ENCODE results near the gene SLC19A1. TPM values are rescaled to one million over a fixed set of nuclear protein-coding genes. Genes with fewer than 3 reads are reported as not detected.

SLC19A1 gene
- 100 to 1,000 TPM in 1 of 2 donors, 10 to 100 TPM in 1; 23.3 to 110 TPM for total RNA-seq

DNA sequence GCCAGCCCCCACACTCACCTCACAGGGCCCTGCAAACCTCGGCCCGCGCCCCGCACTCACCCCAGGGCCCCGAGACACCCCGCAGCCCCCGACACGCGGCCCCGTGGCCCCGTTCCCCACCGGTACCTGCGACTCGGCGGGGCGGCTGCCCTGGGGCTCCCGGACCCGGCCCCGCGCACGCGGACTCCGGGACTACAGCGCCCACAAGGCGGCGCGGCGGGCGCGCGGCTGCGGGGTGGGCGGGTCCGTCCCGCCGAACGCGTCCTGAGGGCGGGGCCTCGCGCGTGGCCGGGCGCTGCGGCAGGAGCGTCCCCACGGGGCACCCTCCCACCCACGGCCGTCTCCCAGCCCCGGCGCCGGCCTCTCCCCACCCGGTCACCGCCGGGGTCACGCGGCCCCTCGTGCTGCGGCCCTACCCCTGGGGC lies at the start of gene SLC19A1:
SLC19A1 (minus strand) TSS at position 199 of the 425 bp plus-strand sequence. CDS start 4,481 bp downstream, outside the sequence.
- peak within 1 kb of the TSS; percentile 84 for H3K4me3 Mint-ChIP-seq
- H3K36me3 Mint-ChIP-seq = no peaks in the 10 kb centered on the region
- peaks cover 0 to 11% of the 10 kb centered on the region in 2 donors for H3K4me1 Mint-ChIP-seq (ENCODE audit: low read depth in 2 of 2)
- ATAC-seq (peak; percentile 88 to 93), DNase-seq (ENCODE audit: low spot score) (peak; percentile 81)
- no peaks in the 10 kb centered on the region for H3K9me3 Mint-ChIP-seq
- H3K27me3 Mint-ChIP-seq = no peaks in the 10 kb centered on the region
- peak within 1 kb of the TSS in 1 of 2 donors; percentile 61 for H3K27ac Mint-ChIP-seq

DNA sequence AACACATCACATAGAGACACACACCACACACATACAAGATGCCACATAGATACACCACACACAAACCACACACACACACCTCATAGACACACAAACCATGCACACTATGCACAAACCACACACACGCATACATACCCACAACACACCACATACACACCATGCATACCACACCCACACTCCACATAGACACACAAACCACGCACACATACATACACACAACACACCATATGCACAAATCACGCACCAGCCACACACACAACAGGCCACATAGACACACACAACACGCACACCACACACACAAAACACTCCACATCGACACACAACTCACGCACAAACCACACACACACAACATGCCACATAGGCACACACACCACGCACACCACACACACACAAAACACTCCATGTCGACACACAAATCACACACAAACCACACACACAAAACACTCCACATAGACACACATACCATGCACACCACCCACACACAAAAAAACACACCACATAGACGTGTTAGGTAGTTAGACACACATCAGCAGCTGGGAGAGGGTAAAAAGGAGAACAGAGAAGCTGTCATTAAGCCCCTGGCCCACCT lies 49.5 kb upstream of the SLC19A1 start:
- H3K4me3 Mint-ChIP-seq = no peak overlapping the region
- H3K9me3 Mint-ChIP-seq = peaks cover 3% of the 10 kb centered on the region
- H3K36me3 Mint-ChIP-seq = peaks cover 13% of the 10 kb centered on the region
- H3K27ac Mint-ChIP-seq = no peak overlapping the region
- H3K4me1 Mint-ChIP-seq (ENCODE audit: low read depth in 2 of 2) = peaks cover 1 to 4% of the 10 kb centered on the region in 2 donors
- DNase-seq (ENCODE audit: low spot score) (no peak), ATAC-seq (no peak)
- H3K27me3 Mint-ChIP-seq = peaks cover 27 to 30% of the 10 kb centered on the region in 2 donors

DNA sequence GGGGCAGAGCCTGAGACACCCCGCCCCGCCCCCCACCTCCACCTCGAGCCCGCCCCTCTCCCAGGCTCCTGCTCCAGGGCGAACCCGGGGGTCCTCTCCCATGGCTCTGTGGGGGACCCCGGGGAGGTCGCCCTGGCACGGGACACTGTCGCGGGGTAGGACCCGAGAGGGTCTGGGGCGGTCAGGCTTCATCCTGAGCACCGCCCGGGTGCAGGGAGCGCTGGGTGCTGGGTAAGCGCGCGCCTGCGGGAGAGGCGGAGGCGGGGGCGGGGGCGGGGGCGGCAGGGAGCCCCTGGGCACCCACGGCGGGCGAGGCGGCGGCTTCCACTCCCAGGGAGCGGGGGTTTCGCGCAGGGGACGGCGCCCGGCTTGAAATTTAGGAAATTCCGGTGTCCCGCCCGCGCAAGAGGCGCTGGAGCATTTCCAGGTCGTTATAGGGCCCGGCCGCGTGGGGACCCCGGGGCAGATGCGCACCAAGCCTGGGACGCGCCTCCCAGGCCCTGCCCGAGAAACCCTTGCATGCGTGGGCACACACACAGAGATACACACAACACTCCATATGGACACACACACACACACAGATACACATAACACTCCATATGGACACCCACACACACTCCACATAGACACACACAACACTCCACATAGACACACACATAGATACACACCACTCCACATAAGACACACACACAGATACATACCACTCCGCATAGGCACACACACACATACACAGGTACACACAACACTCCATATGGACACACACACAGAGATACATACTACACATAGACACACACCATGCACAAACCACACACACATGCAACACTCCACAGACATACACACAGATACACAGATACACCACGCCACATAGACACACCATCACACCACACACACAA lies 48.7 kb upstream of the SLC19A1 start:
- peak; percentile 73 to 77 for ATAC-seq
- DNase-seq (ENCODE audit: low spot score) = no peak
- Mint-ChIP-seq H3K4me1 (ENCODE audit: low read depth in 2 of 2) (no peaks in the 10 kb centered on the region), H3K9me3 (peaks cover 3% of the 10 kb centered on the region), H3K36me3 (peaks cover 20% of the 10 kb centered on the region), H3K27ac (no peak overlapping the region), H3K27me3 (peaks cover 34% of the 10 kb centered on the region in 2 donors), H3K4me3 (peak overlapping the region; percentile 28)

GRCh38 chr21:45590246-45590725 lies 48.0 kb upstream of the SLC19A1 start:
- DNase-seq (ENCODE audit: low spot score) (peak; percentile 83), ATAC-seq (peak; percentile 87 to 92)

GRCh38 chr21:45589686-45590245 lies 47.5 kb upstream of the SLC19A1 start:
- peaks cover 3% of the 10 kb centered on the region for H3K9me3 Mint-ChIP-seq
- DNase-seq (ENCODE audit: low spot score) (no peak), ATAC-seq (no peak)
- no peaks in the 10 kb centered on the region for H3K4me1 Mint-ChIP-seq (ENCODE audit: low read depth in 2 of 2)
- peaks cover 20% of the 10 kb centered on the region for H3K36me3 Mint-ChIP-seq
- H3K27ac Mint-ChIP-seq = no peak overlapping the region
- H3K27me3 Mint-ChIP-seq = peaks cover 33 to 35% of the 10 kb centered on the region in 2 donors
- H3K4me3 Mint-ChIP-seq = no peak overlapping the region

More at GRCh38 chr21:45590246-45590725, 48.0 kb upstream of the SLC19A1 start:
- Mint-ChIP-seq H3K9me3 (peaks cover 3% of the 10 kb centered on the region), H3K27ac (no peak overlapping the region), H3K27me3 (peaks cover 33 to 35% of the 10 kb centered on the region in 2 donors), H3K4me3 (peak overlapping the region; percentile 28), H3K4me1 (ENCODE audit: low read depth in 2 of 2) (no peaks in the 10 kb centered on the region), H3K36me3 (peaks cover 20% of the 10 kb centered on the region)

DNA sequence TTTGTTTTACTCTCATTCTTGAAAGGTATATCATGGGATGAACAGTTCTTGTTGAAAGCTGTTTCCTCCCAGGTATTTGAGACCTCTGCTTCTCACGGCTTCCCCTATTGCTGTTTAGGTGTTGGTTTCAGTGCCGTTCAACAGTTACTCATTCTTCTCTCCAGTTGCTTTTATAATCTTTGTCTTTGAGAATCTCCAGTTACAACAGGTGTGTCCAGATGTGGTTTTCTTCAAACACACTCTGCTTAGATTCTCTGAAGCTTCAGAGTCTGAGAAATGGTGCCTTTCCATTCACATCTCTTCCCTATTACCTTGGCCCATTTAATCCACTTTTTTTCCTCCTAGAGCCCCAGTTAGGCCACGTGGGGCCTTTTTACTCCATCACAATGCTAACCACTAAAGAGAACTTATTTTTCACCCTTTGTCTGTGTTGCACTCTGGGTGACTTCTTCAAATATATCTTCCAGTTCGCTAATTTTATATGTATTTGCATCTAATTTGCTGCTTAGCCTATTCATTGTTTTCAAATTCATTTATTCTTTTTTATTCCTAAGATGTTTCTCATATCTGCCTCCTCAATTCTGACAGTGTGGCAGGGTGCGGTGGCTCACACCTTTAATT lies 46.7 kb upstream of the SLC19A1 start:
- H3K27me3 Mint-ChIP-seq = peaks cover 35 to 40% of the 10 kb centered on the region in 2 donors
- H3K4me3 Mint-ChIP-seq = no peak overlapping the region
- H3K36me3 Mint-ChIP-seq = peaks cover 20% of the 10 kb centered on the region
- H3K27ac Mint-ChIP-seq = no peak overlapping the region
- peaks cover 3% of the 10 kb centered on the region for H3K9me3 Mint-ChIP-seq
- H3K4me1 Mint-ChIP-seq (ENCODE audit: low read depth in 2 of 2) = no peaks in the 10 kb centered on the region
- ATAC-seq (no peak), DNase-seq (ENCODE audit: low spot score) (no peak)

DNA sequence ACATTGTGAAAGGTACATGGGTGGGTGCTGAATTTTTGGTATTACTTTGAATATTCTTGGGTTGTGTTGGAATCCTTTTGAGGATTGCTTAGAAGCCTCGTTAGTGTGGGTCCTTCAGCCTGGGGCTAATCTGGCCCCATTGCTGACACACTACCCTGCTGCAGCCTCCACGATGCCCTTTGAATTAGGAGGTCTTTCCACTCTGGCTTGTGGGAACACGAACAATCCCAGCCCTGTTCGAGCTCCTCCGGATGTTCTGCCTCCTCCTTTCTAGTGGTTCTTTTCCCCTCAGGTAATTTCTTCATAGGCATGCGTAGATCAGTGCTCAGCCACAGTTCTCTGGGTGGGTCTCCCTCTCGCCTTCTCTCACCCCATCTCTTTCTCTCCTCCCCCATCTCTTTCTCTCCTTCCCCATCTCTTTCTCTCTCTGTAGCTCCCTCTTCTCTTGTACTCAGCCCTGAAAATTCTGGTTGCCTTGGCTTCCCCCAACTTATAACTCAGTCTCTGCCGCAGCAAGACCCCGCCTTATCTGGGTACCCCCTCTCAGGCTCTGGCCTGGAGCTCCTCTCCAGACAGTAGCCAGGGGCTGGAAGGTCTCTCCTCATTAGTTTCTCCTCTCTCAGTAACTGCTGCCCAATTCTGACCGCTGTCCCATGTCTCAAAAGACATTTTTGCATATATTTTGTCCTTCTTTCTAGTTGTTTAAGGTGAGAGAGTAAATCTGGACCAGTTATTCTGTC lies 46.0 kb upstream of the SLC19A1 start:
- Mint-ChIP-seq H3K4me1 (ENCODE audit: low read depth in 2 of 2) (no peaks in the 10 kb centered on the region), H3K9me3 (peaks cover 3% of the 10 kb centered on the region), H3K27me3 (peaks cover 34 to 40% of the 10 kb centered on the region in 2 donors), H3K27ac (no peak overlapping the region), H3K36me3 (peaks cover 20% of the 10 kb centered on the region), H3K4me3 (no peak overlapping the region)
- no peak for ATAC-seq
- DNase-seq (ENCODE audit: low spot score) = no peak

GRCh38 chr21:45586289-45586858 lies 44.1 kb upstream of the SLC19A1 start:
- Mint-ChIP-seq H3K27ac (no peak overlapping the region), H3K4me1 (ENCODE audit: low read depth in 2 of 2) (no peaks in the 10 kb centered on the region), H3K27me3 (peaks cover 34 to 40% of the 10 kb centered on the region in 2 donors), H3K36me3 (peaks cover 20% of the 10 kb centered on the region), H3K9me3 (peaks cover 3% of the 10 kb centered on the region), H3K4me3 (no peak overlapping the region)
- ATAC-seq (no peak), DNase-seq (ENCODE audit: low spot score) (no peak)

- H3K27me3 Mint-ChIP-seq = peaks cover 34 to 40% of the 10 kb centered on the region in 2 donors
- H3K27ac Mint-ChIP-seq = no peak overlapping the region
- no peaks in the 10 kb centered on the region for H3K4me1 Mint-ChIP-seq (ENCODE audit: low read depth in 2 of 2)
- H3K4me3 Mint-ChIP-seq = no peak overlapping the region
- ATAC-seq (no peak), DNase-seq (ENCODE audit: low spot score) (no peak)
- peaks cover 3% of the 10 kb centered on the region for H3K9me3 Mint-ChIP-seq
- H3K36me3 Mint-ChIP-seq = peaks cover 20% of the 10 kb centered on the region
Measured at GRCh38 chr21:45584786-45585185, 42.5 kb upstream of the SLC19A1 start.

- Mint-ChIP-seq H3K4me1 (ENCODE audit: low read depth in 2 of 2) (no peaks in the 10 kb centered on the region), H3K4me3 (no peak overlapping the region), H3K27me3 (peaks cover 32 to 35% of the 10 kb centered on the region in 2 donors), H3K9me3 (peaks cover 3% of the 10 kb centered on the region), H3K27ac (no peak overlapping the region), H3K36me3 (peaks cover 20% of the 10 kb centered on the region)
- ATAC-seq (no peak), DNase-seq (ENCODE audit: low spot score) (no peak)
Measured at GRCh38 chr21:45583831-45584509, 41.7 kb upstream of the SLC19A1 start.

- ATAC-seq (no peak), DNase-seq (ENCODE audit: low spot score) (no peak)
- H3K27me3 Mint-ChIP-seq = peaks cover 16 to 17% of the 10 kb centered on the region in 2 donors
- no peak overlapping the region for H3K4me3 Mint-ChIP-seq
- peaks cover 11% of the 10 kb centered on the region for H3K36me3 Mint-ChIP-seq
- H3K4me1 Mint-ChIP-seq (ENCODE audit: low read depth in 2 of 2) = no peaks in the 10 kb centered on the region
- H3K27ac Mint-ChIP-seq = no peak overlapping the region
- H3K9me3 Mint-ChIP-seq = peaks cover 3% of the 10 kb centered on the region
Measured at GRCh38 chr21:45582128-45582527, 39.9 kb upstream of the SLC19A1 start.

- H3K4me1 Mint-ChIP-seq (ENCODE audit: low read depth in 2 of 2) = no peaks in the 10 kb centered on the region
- H3K27ac Mint-ChIP-seq = no peak overlapping the region
- peaks cover 9 to 12% of the 10 kb centered on the region in 2 donors for H3K27me3 Mint-ChIP-seq
- peaks cover 3% of the 10 kb centered on the region for H3K36me3 Mint-ChIP-seq
- no peak for DNase-seq (ENCODE audit: low spot score)
- H3K4me3 Mint-ChIP-seq = no peak overlapping the region
- H3K9me3 Mint-ChIP-seq = no peaks in the 10 kb centered on the region
- no peak for ATAC-seq
Measured at GRCh38 chr21:45581322-45581712, 39.1 kb upstream of the SLC19A1 start.

Data from natural killer cell treated with Interleukin-12 subunit alpha and Interleukin-12 subunit beta and Interleukin-15 and Interleukin-18, amount 100 ng/mL, for 72 hours (primary cell).